ENCODE results near the gene GNG13. TPM values are rescaled to one million over a fixed set of nuclear protein-coding genes. Genes with fewer than 3 reads are reported as not detected.
"Not testable (repeated sequence)": the region's sequence is repeated elsewhere in the genome, so short reads cannot be mapped to it uniquely, and the experiment has no call there.

Gene GNG13
- total RNA-seq, 1 donor from 2014 or later: not detected

DNA sequence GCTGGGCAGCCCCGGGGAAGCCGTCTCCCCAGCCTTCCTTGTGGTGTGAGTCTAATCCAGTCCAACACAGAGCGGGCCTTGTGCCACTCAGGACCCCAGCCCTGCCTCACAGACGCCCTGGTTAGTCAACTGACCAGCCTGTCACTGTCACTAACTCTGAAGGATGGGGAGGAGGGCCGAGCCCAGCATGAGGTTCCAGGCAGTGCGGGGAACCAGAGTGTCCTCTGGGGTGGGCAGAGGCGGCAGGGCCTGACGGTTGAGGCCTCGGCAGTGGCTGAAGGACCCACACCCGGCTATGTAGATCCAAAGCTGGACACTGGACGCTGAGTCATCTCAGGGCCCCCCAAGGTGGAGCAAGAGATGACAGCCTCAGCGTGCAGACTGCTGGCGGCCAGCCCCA, 21.0 kb downstream of the GNG13 start:
- Mint-ChIP-seq H3K9me3 (no peaks in the 10 kb centered on the region), H3K36me3 (ENCODE audit: low read depth) (no peaks in the 10 kb centered on the region), H3K4me1 (no peaks in the 10 kb centered on the region), H3K27ac (ENCODE audit: unreplicated experiment) (no peak overlapping the region), H3K4me3 (no peak overlapping the region), H3K27me3 (ENCODE audit: low read depth) (no peaks in the 10 kb centered on the region)
- TF ChIP-seq, protein P1, sequence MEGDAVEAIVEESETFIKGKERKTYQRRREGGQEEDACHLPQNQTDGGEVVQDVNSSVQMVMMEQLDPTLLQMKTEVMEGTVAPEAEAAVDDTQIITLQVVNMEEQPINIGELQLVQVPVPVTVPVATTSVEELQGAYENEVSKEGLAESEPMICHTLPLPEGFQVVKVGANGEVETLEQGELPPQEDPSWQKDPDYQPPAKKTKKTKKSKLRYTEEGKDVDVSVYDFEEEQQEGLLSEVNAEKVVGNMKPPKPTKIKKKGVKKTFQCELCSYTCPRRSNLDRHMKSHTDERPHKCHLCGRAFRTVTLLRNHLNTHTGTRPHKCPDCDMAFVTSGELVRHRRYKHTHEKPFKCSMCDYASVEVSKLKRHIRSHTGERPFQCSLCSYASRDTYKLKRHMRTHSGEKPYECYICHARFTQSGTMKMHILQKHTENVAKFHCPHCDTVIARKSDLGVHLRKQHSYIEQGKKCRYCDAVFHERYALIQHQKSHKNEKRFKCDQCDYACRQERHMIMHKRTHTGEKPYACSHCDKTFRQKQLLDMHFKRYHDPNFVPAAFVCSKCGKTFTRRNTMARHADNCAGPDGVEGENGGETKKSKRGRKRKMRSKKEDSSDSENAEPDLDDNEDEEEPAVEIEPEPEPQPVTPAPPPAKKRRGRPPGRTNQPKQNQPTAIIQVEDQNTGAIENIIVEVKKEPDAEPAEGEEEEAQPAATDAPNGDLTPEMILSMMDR (conservative IDR thresholded peaks at IDR 0.05): no peak
- no peak for DNase-seq (ENCODE audit: low read depth, low spot score)

DNA sequence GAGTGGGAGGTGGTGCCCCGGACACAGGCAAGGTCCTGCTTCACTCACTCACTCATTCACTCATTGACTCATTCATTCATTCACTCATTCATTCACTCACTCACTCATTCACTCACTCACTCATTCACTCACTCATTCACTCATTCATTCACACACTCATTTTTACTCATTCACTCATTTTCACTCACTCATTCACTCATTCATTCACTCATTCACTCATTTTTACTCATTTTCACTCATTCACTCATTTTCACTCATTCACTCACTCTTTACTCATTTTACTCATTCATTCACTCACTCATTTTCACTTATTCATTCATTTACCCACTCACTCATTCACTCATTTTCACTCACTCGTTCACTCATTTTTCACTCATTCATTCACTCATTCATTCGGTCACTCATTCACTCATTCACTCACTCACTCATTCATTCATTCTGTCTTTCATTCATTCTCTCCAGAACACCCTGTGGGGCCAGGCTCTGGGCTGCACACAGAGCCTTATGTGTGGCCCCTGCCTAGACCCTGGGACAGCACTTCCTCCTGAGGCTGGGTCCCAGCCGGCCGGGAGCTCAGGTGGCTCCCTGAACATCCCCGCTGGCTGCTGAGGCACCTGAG, 21.5 kb downstream of the GNG13 start:
- H3K4me3 Mint-ChIP-seq: no peak overlapping the region
- no peaks in the 10 kb centered on the region for H3K36me3 Mint-ChIP-seq (ENCODE audit: low read depth)
- H3K27ac Mint-ChIP-seq (ENCODE audit: unreplicated experiment): no peak overlapping the region
- H3K27me3 Mint-ChIP-seq (ENCODE audit: low read depth): no peaks in the 10 kb centered on the region
- H3K9me3 Mint-ChIP-seq: no peaks in the 10 kb centered on the region
- no peak for DNase-seq (ENCODE audit: low read depth, low spot score)
- TF ChIP-seq, protein P1 (conservative IDR thresholded peaks at IDR 0.05): no peak
- no peaks in the 10 kb centered on the region for H3K4me1 Mint-ChIP-seq

DNA sequence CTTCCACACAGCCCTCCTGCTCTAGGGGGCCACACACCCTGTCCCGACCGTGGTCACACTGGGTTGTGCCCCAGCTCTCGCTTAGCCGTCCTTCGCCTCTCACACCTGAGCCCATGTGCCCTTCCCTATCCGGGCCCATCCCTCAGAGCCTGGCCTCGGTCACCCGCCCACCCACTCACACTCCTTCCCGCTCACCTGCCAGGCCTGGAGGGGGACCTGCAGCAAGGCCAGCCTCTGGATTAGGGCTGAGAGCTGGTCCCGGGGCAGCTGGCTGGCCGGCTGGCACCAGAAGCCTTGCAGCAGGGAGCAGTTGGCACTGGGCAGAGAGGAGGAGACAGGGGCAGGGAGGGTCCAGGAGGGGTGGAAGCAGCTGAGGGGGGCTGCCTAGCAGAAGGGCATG, 22.1 kb downstream of the GNG13 start:
- H3K4me3 Mint-ChIP-seq: no peak overlapping the region
- no peaks in the 10 kb centered on the region for H3K27me3 Mint-ChIP-seq (ENCODE audit: low read depth)
- H3K36me3 Mint-ChIP-seq (ENCODE audit: low read depth): no peaks in the 10 kb centered on the region

DNA sequence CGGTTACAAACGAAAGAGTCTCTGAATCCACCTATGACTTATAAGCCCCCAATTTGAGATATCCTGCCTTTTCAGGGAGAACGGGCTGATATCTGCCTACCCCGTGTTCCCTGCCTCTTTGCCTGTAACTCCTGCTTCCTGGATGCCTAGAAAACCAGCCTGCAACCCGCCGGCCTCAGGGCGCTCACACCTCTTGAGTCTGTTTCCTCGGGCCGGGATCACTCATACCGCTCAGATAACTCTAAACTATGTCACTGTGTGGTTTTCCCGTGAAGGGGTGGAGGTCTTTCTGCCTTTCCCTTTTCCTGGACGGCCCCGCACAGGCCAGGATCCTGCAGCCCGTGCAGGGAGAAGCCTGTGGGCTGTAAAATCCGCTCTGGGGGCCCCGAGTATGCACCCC, 22.7 kb downstream of the GNG13 start:
- TF ChIP-seq, protein P1 (conservative IDR thresholded peaks at IDR 0.05): no peak
- Mint-ChIP-seq H3K4me3 (no peak overlapping the region), H3K27me3 (ENCODE audit: low read depth) (no peaks in the 10 kb centered on the region), H3K27ac (ENCODE audit: unreplicated experiment) (no peak overlapping the region), H3K9me3 (no peaks in the 10 kb centered on the region), H3K36me3 (ENCODE audit: low read depth) (no peaks in the 10 kb centered on the region), H3K4me1 (no peaks in the 10 kb centered on the region)
- no peak for DNase-seq (ENCODE audit: low read depth, low spot score)

More for the DNA sequence above, 22.1 kb downstream of the GNG13 start:
- H3K4me1 Mint-ChIP-seq: no peaks in the 10 kb centered on the region
- DNase-seq (ENCODE audit: low read depth, low spot score): no peak
- TF ChIP-seq, protein P1 (conservative IDR thresholded peaks at IDR 0.05): no peak
- H3K9me3 Mint-ChIP-seq: no peaks in the 10 kb centered on the region
- no peak overlapping the region for H3K27ac Mint-ChIP-seq (ENCODE audit: unreplicated experiment)

DNA sequence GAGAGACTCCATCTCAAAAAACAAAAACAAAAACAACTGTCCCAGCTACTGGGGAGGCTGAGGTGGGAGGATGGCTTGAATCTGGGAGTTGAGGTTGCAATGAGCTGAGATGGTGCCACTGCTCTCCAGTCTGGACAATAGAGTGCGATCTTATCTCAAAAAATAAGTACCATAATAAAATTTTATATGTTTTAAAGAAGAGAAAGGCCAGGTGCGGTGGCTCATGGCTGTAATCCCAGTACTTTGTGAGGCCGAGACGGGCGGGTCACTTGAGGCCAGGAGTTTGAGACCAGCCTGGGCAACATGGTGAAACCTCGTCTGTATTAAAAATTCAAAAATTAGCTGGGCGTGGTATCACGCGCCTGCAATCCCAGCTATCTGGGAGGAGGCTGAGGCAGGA, 23.7 kb downstream of the GNG13 start:
- no peaks in the 10 kb centered on the region for H3K36me3 Mint-ChIP-seq (ENCODE audit: low read depth)
- no peak overlapping the region for H3K4me3 Mint-ChIP-seq
- H3K27me3 Mint-ChIP-seq (ENCODE audit: low read depth): no peaks in the 10 kb centered on the region
- TF ChIP-seq, protein P1 (conservative IDR thresholded peaks at IDR 0.05): no peak
- no peaks in the 10 kb centered on the region for H3K9me3 Mint-ChIP-seq
- DNase-seq (ENCODE audit: low read depth, low spot score): no peak
- H3K4me1 Mint-ChIP-seq: no peaks in the 10 kb centered on the region
- H3K27ac Mint-ChIP-seq (ENCODE audit: unreplicated experiment): no peak overlapping the region

DNA sequence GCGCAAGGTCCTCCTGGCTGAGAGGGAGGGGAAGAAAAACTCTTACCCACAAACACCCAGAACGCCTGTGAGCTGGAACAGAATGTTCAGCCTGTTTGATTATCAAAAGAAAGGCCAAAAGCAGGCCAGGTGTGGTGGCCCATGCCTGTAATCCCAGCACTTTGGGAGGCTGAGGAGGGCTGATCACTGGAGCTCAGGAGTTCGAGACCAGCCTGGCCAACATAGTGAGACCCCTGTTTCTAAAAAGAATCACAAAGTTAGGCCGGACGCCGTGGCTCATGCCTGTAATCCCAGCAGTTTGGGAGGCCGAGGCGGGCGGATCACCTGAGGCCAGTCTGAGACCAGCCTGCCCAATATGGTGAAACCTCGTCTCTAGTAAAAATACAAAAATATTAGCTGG, 24.2 kb downstream of the GNG13 start:
- DNase-seq (ENCODE audit: low read depth, low spot score); H3K27me3 Mint-ChIP-seq (ENCODE audit: low read depth); H3K36me3 Mint-ChIP-seq (ENCODE audit: low read depth); H3K4me3 Mint-ChIP-seq; H3K4me1 Mint-ChIP-seq; H3K9me3 Mint-ChIP-seq; H3K27ac Mint-ChIP-seq (ENCODE audit: unreplicated experiment): not testable (repeated sequence)
